ENCODE measurements around the gene VPS11. TPM values are rescaled to one million over a fixed set of nuclear protein-coding genes. Genes with fewer than 3 reads are reported as not detected.
A peak's percentile ranks its signal among the peaks of the same experiment; 100 is the strongest.

The VPS11 gene
- total and polyA plus RNA-seq, 2 experiments from 2014 or later: 11.5 to 13.4 TPM

DNA sequence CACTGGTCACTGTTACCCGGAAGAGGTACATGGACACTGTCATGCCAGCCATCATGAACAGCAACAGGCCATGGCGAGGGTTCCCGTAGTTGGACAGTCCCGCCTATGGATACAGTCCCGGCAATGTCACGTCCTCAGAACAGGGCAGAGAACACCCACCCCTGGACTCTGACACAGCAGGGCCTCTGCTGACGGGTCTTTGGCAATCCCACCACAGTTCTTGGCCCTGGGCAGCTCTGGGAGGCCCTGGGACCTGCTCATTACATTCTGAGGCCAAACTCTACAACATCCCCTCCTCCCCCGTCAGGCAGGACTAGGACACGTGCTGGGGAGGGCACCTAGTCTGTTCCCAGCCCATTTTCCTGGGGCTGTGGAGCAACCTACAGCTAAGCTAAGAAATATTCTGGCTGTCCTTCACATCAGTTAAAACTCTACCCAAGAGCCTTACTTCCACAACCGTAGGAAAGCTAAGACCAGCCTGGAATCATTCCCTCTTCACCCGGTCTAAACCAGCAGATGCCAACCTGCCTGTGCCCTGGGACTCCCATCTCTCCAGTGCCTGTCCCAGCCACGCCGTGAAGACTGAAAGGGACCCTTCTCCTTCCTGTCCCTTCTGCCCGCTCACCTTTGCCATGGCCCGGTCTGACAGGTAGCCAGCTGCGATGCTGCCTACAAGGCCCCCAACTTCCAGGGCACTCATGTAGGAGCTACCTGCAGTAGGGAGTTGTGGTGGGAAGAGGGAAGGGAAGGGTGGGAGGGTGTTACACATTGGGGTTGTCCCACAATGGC lies 41.4 kb upstream of the VPS11 start:
- ATAC-seq (no peak), DNase-seq (ENCODE audit: low spot score) (no peak)
- Mint-ChIP-seq H3K9me3 (no peaks in the 10 kb centered on the region; the same call in 2 of the 3 replicates), H3K27me3 (ENCODE audit: insufficient read depth, low read depth, poor library complexity) (peaks cover 25% of the 10 kb centered on the region), H3K27ac (no peak overlapping the region), H3K4me1 (peaks cover 31% of the 10 kb centered on the region), H3K36me3 (ENCODE audit: low read depth) (peaks cover 67% of the 10 kb centered on the region), H3K4me3 (no peak overlapping the region)
- H3K4me2 ChIP-seq: no peak overlapping the region
- no peak overlapping the region for H3K4me3 ChIP-seq
- H3K9me2 ChIP-seq (ENCODE audit: insufficient read depth): no peaks in the 10 kb centered on the region
- H3K79me2 ChIP-seq (replicated peaks; ENCODE audit: insufficient read depth): peaks cover 17% of the 10 kb centered on the region
- H3F3A ChIP-seq (replicated peaks; ENCODE audit: low read depth): peaks cover 34% of the 10 kb centered on the region
- no peak overlapping the region for H2AFZ ChIP-seq
- H3K27me3 ChIP-seq (ENCODE audit: insufficient read depth): no peaks in the 10 kb centered on the region
- peaks cover 30% of the 10 kb centered on the region for H3K36me3 ChIP-seq (ENCODE audit: insufficient read depth)
- TF ChIP-seq POLR2AphosphoS5 (IDR thresholded peaks at IDR 0.05; ENCODE audit: low read depth) (no peak; the same call in 1 of the 2 replicates), CREB1 (CRISPR knock-in tag; IDR thresholded peaks at IDR 0.05; ENCODE audit: low read depth) (no peak), ZNF114 (CRISPR knock-in tag; IDR thresholded peaks at IDR 0.05) (no peak), JUNB (IDR thresholded peaks at IDR 0.05; ENCODE audit: unreplicated experiment) (no peak), EZH2phosphoT487 (IDR thresholded peaks at IDR 0.05; ENCODE audit: unreplicated experiment) (no peak), ZNF331 (CRISPR knock-in tag; IDR thresholded peaks at IDR 0.05; ENCODE audit: low read depth) (no peak), NANOG (IDR thresholded peaks at IDR 0.05; ENCODE audit: borderline replicate concordance) (no peak), EZH2 (IDR thresholded peaks at IDR 0.05; ENCODE audit: low read depth, unreplicated experiment) (no peak), STAT1 (IDR thresholded peaks at IDR 0.05; ENCODE audit: unreplicated experiment) (no peak)
- TF ChIP-seq, protein P1, sequence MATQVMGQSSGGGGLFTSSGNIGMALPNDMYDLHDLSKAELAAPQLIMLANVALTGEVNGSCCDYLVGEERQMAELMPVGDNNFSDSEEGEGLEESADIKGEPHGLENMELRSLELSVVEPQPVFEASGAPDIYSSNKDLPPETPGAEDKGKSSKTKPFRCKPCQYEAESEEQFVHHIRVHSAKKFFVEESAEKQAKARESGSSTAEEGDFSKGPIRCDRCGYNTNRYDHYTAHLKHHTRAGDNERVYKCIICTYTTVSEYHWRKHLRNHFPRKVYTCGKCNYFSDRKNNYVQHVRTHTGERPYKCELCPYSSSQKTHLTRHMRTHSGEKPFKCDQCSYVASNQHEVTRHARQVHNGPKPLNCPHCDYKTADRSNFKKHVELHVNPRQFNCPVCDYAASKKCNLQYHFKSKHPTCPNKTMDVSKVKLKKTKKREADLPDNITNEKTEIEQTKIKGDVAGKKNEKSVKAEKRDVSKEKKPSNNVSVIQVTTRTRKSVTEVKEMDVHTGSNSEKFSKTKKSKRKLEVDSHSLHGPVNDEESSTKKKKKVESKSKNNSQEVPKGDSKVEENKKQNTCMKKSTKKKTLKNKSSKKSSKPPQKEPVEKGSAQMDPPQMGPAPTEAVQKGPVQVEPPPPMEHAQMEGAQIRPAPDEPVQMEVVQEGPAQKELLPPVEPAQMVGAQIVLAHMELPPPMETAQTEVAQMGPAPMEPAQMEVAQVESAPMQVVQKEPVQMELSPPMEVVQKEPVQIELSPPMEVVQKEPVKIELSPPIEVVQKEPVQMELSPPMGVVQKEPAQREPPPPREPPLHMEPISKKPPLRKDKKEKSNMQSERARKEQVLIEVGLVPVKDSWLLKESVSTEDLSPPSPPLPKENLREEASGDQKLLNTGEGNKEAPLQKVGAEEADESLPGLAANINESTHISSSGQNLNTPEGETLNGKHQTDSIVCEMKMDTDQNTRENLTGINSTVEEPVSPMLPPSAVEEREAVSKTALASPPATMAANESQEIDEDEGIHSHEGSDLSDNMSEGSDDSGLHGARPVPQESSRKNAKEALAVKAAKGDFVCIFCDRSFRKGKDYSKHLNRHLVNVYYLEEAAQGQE (IDR thresholded peaks at IDR 0.05; ENCODE audit: unreplicated experiment): no peak
- TF ChIP-seq, protein P2, sequence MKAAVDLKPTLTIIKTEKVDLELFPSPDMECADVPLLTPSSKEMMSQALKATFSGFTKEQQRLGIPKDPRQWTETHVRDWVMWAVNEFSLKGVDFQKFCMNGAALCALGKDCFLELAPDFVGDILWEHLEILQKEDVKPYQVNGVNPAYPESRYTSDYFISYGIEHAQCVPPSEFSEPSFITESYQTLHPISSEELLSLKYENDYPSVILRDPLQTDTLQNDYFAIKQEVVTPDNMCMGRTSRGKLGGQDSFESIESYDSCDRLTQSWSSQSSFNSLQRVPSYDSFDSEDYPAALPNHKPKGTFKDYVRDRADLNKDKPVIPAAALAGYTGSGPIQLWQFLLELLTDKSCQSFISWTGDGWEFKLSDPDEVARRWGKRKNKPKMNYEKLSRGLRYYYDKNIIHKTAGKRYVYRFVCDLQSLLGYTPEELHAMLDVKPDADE (IDR thresholded peaks at IDR 0.05): no peak
- TF ChIP-seq, protein P3, sequence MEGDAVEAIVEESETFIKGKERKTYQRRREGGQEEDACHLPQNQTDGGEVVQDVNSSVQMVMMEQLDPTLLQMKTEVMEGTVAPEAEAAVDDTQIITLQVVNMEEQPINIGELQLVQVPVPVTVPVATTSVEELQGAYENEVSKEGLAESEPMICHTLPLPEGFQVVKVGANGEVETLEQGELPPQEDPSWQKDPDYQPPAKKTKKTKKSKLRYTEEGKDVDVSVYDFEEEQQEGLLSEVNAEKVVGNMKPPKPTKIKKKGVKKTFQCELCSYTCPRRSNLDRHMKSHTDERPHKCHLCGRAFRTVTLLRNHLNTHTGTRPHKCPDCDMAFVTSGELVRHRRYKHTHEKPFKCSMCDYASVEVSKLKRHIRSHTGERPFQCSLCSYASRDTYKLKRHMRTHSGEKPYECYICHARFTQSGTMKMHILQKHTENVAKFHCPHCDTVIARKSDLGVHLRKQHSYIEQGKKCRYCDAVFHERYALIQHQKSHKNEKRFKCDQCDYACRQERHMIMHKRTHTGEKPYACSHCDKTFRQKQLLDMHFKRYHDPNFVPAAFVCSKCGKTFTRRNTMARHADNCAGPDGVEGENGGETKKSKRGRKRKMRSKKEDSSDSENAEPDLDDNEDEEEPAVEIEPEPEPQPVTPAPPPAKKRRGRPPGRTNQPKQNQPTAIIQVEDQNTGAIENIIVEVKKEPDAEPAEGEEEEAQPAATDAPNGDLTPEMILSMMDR (conservative IDR thresholded peaks at IDR 0.05; ENCODE audit: low read depth in 2 of 2): no peak
- TF ChIP-seq, protein P4, sequence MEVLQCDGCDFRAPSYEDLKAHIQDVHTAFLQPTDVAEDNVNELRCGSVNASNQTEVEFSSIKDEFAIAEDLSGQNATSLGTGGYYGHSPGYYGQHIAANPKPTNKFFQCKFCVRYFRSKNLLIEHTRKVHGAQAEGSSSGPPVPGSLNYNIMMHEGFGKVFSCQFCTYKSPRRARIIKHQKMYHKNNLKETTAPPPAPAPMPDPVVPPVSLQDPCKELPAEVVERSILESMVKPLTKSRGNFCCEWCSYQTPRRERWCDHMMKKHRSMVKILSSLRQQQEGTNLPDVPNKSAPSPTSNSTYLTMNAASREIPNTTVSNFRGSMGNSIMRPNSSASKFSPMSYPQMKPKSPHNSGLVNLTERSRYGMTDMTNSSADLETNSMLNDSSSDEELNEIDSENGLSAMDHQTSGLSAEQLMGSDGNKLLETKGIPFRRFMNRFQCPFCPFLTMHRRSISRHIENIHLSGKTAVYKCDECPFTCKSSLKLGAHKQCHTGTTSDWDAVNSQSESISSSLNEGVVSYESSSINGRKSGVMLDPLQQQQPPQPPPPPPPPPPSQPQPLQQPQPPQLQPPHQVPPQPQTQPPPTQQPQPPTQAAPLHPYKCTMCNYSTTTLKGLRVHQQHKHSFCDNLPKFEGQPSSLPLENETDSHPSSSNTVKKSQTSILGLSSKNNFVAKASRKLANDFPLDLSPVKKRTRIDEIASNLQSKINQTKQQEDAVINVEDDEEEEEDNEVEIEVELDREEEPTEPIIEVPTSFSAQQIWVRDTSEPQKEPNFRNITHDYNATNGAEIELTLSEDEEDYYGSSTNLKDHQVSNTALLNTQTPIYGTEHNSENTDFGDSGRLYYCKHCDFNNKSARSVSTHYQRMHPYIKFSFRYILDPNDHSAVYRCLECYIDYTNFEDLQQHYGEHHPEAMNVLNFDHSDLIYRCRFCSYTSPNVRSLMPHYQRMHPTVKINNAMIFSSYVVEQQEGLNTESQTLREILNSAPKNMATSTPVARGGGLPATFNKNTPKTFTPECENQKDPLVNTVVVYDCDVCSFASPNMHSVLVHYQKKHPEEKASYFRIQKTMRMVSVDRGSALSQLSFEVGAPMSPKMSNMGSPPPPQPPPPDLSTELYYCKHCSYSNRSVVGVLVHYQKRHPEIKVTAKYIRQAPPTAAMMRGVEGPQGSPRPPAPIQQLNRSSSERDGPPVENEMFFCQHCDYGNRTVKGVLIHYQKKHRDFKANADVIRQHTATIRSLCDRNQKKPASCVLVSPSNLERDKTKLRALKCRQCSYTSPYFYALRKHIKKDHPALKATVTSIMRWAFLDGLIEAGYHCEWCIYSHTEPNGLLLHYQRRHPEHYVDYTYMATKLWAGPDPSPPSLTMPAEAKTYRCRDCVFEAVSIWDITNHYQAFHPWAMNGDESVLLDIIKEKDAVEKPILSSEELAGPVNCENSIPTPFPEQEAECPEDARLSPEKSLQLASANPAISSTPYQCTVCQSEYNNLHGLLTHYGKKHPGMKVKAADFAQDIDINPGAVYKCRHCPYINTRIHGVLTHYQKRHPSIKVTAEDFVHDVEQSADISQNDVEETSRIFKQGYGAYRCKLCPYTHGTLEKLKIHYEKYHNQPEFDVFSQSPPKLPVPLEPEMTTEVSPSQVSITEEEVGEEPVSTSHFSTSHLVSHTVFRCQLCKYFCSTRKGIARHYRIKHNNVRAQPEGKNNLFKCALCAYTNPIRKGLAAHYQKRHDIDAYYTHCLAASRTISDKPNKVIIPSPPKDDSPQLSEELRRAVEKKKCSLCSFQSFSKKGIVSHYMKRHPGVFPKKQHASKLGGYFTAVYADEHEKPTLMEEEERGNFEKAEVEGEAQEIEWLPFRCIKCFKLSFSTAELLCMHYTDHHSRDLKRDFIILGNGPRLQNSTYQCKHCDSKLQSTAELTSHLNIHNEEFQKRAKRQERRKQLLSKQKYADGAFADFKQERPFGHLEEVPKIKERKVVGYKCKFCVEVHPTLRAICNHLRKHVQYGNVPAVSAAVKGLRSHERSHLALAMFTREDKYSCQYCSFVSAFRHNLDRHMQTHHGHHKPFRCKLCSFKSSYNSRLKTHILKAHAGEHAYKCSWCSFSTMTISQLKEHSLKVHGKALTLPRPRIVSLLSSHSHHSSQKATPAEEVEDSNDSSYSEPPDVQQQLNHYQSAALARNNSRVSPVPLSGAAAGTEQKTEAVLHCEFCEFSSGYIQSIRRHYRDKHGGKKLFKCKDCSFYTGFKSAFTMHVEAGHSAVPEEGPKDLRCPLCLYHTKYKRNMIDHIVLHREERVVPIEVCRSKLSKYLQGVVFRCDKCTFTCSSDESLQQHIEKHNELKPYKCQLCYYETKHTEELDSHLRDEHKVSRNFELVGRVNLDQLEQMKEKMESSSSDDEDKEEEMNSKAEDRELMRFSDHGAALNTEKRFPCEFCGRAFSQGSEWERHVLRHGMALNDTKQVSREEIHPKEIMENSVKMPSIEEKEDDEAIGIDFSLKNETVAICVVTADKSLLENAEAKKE (CRISPR knock-in tag; IDR thresholded peaks at IDR 0.05): no peak
- H4K20me1 ChIP-seq (replicated peaks; ENCODE audit: insufficient read depth): peaks cover 15% of the 10 kb centered on the region
- H3K27ac ChIP-seq (ENCODE audit: low read depth): 0 out of 2 replicates have a peak overlapping the region, but pooled peaks have one; percentile 59
- peaks cover 14% of the 10 kb centered on the region for H3K4me1 ChIP-seq (ENCODE audit: insufficient read depth)

Measured in GM23338 (cell line).